IMR-90 (cell line): Measurements from ENCODE around the gene ARAP1. TPM values are rescaled to one million over a fixed set of nuclear protein-coding genes. Genes with fewer than 3 reads are reported as not detected.

ENCODE experiments used
- ATAC-seq: fragments of 200-7000 bp; cut with Tn5 transposase; 2 replicates; pipeline ENCODE4 v1.9.1; 2020; ENCODE audit warnings: low read depth, mild to moderate bottlenecking, moderate library complexity
- BruUV-seq: library from RNA; stranded (reverse); fragments of 400-500 nt; replicated peaks from 2 replicates; lab custom pipeline; 2021; lab: Mats Ljungman, UMichigan
- CTCF ChIA-PET: fragments of 300-600 bp; formaldehyde crosslinking; extraction: SDS; loops from one replicate; lab custom pipeline; 2021; ENCODE audit warnings: antibody characterized with exemption; lab: Yijun Ruan, JAX
- POLR2A ChIA-PET: fragments of 300-600 bp; sonication (Branson Sonifier 250); formaldehyde crosslinking; loops from one replicate; lab custom pipeline; 2022; ENCODE audit warnings: antibody characterized with exemption; ENCODE audit not compliant: unreplicated experiment; lab: Charles Lee
- DNase-seq: peaks from one replicate; pipeline ENCODE4 v3.0.0; 2013
- H2AFZ ChIP-seq: replicated peaks from 2 replicates; pipeline ENCODE3; 2013; ENCODE audit warnings: low read length, mild to moderate bottlenecking; ENCODE audit not compliant: poor library complexity
- H2AK5ac ChIP-seq: 2 replicates; pipeline ENCODE4 v1.6.1; 2013; ENCODE audit warnings: low read depth, low read length, inconsistent platforms
- H2AK9ac ChIP-seq: replicated peaks from 2 replicates; pipeline ENCODE3; 2013; ENCODE audit warnings: mild to moderate bottlenecking, low read depth, low read length, moderate library complexity; ENCODE audit not compliant: poor library complexity
- H2BK120ac ChIP-seq: 2 replicates; pipeline ENCODE4 v1.6.1; 2013; ENCODE audit warnings: low read depth, low read length, inconsistent platforms
- H2BK15ac ChIP-seq: 3 replicates; pipeline ENCODE4 v1.6.1; 2013; ENCODE audit warnings: low read depth, low read length, inconsistent platforms
- H2BK20ac ChIP-seq: 2 replicates; pipeline ENCODE4 v1.6.1; 2013; ENCODE audit warnings: low read depth, mild to moderate bottlenecking, inconsistent platforms, low read length, moderate library complexity
- H2BK5ac ChIP-seq: 2 replicates; pipeline ENCODE4 v1.6.1; 2013; ENCODE audit warnings: mild to moderate bottlenecking, low read depth, low read length, inconsistent platforms; ENCODE audit not compliant: poor library complexity, severe bottlenecking
- H3K14ac ChIP-seq: replicated peaks from 2 replicates; pipeline ENCODE4 v1.6.1; 2013; ENCODE audit warnings: low read depth, low read length, inconsistent platforms
- H3K18ac ChIP-seq: 2 replicates; pipeline ENCODE4 v1.6.1; 2013; ENCODE audit warnings: low read depth, low read length, control low read depth
- H3K23ac ChIP-seq: 2 replicates; pipeline ENCODE4 v1.6.1; 2013; ENCODE audit warnings: low read depth, low read length, inconsistent platforms
- H3K27ac ChIP-seq: 2 replicates; pipeline ENCODE4 v1.5.1; 2013; ENCODE audit warnings: mild to moderate bottlenecking, control low read depth, low read length; ENCODE audit not compliant: insufficient read depth
- H3K27me3 ChIP-seq: 2 replicates; pipeline ENCODE4 v1.6.1; 2013; ENCODE audit warnings: low read length; ENCODE audit not compliant: control insufficient read depth, insufficient read depth
- H3K36me3 ChIP-seq: 2 replicates; pipeline ENCODE4 v1.6.1; 2013; ENCODE audit warnings: low read length, mixed read lengths; ENCODE audit not compliant: control insufficient read depth, insufficient read depth
- H3K4ac ChIP-seq: 2 replicates; pipeline ENCODE4 v1.6.1; 2013; ENCODE audit warnings: low read depth, low read length, inconsistent platforms
- H3K4me1 ChIP-seq: 2 replicates; pipeline ENCODE4 v1.6.1; 2013; ENCODE audit warnings: low read length, mixed read lengths; ENCODE audit not compliant: control insufficient read depth, insufficient read depth
- H3K4me2 ChIP-seq: 2 replicates; pipeline ENCODE4 v1.6.1; 2013; ENCODE audit warnings: low read depth, mild to moderate bottlenecking, control low read depth, low read length, moderate library complexity
- H3K4me3 ChIP-seq: 2 replicates; pipeline ENCODE4 v1.5.1; 2013; ENCODE audit warnings: low read depth, mild to moderate bottlenecking, control low read depth, low read length, moderate library complexity; ENCODE audit not compliant: insufficient read depth
- H3K56ac ChIP-seq: 2 replicates; pipeline ENCODE4 v1.6.1; 2013; ENCODE audit warnings: low read length, inconsistent platforms; ENCODE audit not compliant: insufficient read depth; ENCODE audit errors: extremely low read depth
- H3K79me1 ChIP-seq, 2 experiments: 2 replicates each; pipeline ENCODE4 v1.6.1; 2013; ENCODE audit warnings: low read length in 2 of 2, inconsistent platforms in 1 of 2, low read depth in 1 of 2
- H3K9ac ChIP-seq: 2 replicates; pipeline ENCODE4 v1.6.1; 2013; ENCODE audit warnings: low read depth, low read length, control low read depth
- H3K9me1 ChIP-seq: 2 replicates; pipeline ENCODE4 v1.6.1; 2013; ENCODE audit warnings: low read length, inconsistent platforms; ENCODE audit not compliant: insufficient read depth
- H3K9me3 ChIP-seq: 2 replicates; pipeline ENCODE4 v1.6.1; 2013; ENCODE audit warnings: low read length; ENCODE audit not compliant: control insufficient read depth, insufficient read depth
- H4K20me1 ChIP-seq: 2 replicates; pipeline ENCODE4 v1.6.1; 2013; ENCODE audit warnings: low read length, inconsistent platforms; ENCODE audit not compliant: insufficient read depth
- H4K5ac ChIP-seq: 2 replicates; pipeline ENCODE4 v1.6.1; 2013; ENCODE audit warnings: mild to moderate bottlenecking, low read depth, low read length, control low read depth
- H4K8ac ChIP-seq, 2 experiments: 2 replicates each; pipeline ENCODE4 v1.6.1; 2013; ENCODE audit warnings: low read depth in 2 of 2, low read length in 2 of 2, control low read depth in 1 of 2, inconsistent platforms in 1 of 2
- H4K91ac ChIP-seq: 2 replicates; pipeline ENCODE4 v1.6.1; 2013; ENCODE audit warnings: low read depth, low read length, inconsistent platforms; ENCODE audit not compliant: insufficient read depth
- BHLHE40 ChIP-seq: fragments of 150-350 bp; IDR thresholded peaks from 2 replicates; pipeline ENCODE4 v1.6.1; 2016; ENCODE audit warnings: mild to moderate bottlenecking, low read depth, low read length
- MAFK ChIP-seq: IDR thresholded peaks from 2 replicates; pipeline ENCODE4 v1.6.1; 2012; ENCODE audit warnings: low read depth, low read length, improper control_type of control experiment
- RCOR1 ChIP-seq: IDR thresholded peaks from 2 replicates; pipeline ENCODE4 v1.6.1; 2012; ENCODE audit warnings: mild to moderate bottlenecking, low read length, improper control_type of control experiment; ENCODE audit not compliant: insufficient replicate concordance
- WGBS, 2 experiments: methylation state at CpG; one replicate each; pipeline versions ENCODE4 v1.1.5 to v1.1.7; 2013; ENCODE audit warnings: missing lambda C conversion rate in 2 of 2; ENCODE audit not compliant: insufficient read length in 1 of 2; ENCODE audit errors: extremely low coverage in 2 of 2; 5-methylcytosine and 5-hydroxymethylcytosine counted together
- dilution Hi-C: fragments of 300-500 bp; cut with HindIII; formaldehyde crosslinking; loops from one replicate; pipeline ENCODE4 v1.14.3; 2018; ENCODE audit warnings: low sequenced_read_pairs; ENCODE audit not compliant: unreplicated experiment
- in situ Hi-C: fragments of 300-500 bp; cut with MboI; formaldehyde crosslinking; loops from 3 replicates; pipeline ENCODE4 v1.14.3; 2019; ENCODE audit warnings: low sequenced_read_pairs, inconsistent platforms, mixed read lengths
- intact Hi-C: fragments of 100-400 bp; cut with micrococcal nuclease; formaldehyde crosslinking; loops from 2 replicates; pipeline ENCODE4 v1.10.0; 2022
- polyA plus RNA-seq, 3 experiments: library from polyadenylated mRNA; depleted of rRNA; stranded (reverse); fragments of >200 nt; gene quantifications; 2 replicates each; pipeline ENCODE4 v1.2.3, GENCODE V29; 2012; ENCODE audit warnings: low replicate concordance in 1 of 3
- total RNA-seq: library from RNA; depleted of rRNA; stranded (reverse); fragments of >200 nt; gene quantifications from 2 replicates; pipeline ENCODE4 v1.2.3, GENCODE V29; 2012

Gene ARAP1
- total and polyA plus RNA-seq, 2 of the 4 experiments (the other 2 are of a cell fraction) = 37.6 to 63.1 TPM

DNA sequence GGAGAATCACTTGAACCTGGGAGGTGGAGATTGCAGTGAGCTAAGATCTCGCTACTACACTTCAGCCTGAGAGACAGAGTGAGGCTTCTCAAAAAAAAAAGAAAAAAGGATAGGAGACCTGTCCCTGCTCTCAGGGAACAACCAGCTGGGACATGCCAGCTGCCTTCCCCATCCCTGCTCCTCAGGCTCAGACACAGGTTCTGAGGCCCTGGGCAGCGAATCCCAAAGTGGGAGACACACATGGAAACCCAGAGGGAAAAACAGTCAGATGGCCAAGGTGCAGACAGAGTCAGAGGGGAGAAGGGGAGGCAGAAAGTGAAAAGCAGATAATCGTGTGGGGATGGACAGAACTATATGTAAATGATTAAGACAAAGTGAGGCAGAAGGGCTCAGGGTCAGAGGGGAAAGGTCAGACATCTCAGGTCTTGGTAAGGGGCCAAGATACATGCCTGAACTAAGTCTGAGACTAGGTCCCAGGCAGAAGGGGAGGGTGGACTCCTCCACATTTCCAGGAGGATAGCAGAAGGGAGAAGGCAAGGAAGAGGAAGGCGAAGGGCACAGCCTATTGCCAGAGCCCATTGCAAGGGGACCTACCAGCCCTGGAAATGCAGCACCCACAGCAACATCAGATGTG is 27.4 kb upstream of the ARAP1 start:
- no peak overlapping the region for H2BK20ac ChIP-seq
- H3K4ac ChIP-seq = no peak overlapping the region
- TF ChIP-seq BHLHE40 = no peak
- no peak for TF ChIP-seq RCOR1
- no peak for TF ChIP-seq MAFK
- H4K91ac ChIP-seq = no peak overlapping the region
- H3K9me3 ChIP-seq = no peaks in the 10 kb centered on the region
- no peak overlapping the region for H3K27ac ChIP-seq
- 60% methylated on average over 1 of the region's 4 CpGs; no CpG with 5 or more reads in 1 of the 2 experiments for WGBS, 2 experiments
- no peaks in the 10 kb centered on the region for H3K79me1 ChIP-seq
- H2BK15ac ChIP-seq = no peak overlapping the region
- no peaks in the 10 kb centered on the region for H4K20me1 ChIP-seq
- intact Hi-C loops = no loop called here
- peaks cover 6% of the 10 kb centered on the region for H3K4me1 ChIP-seq
- dilution Hi-C loops = no loop called here
- no peak overlapping the region for H3K23ac ChIP-seq
- ChIA-PET POLR2A (no interaction called here), CTCF (no interaction called here)
- no peak overlapping the region for H2BK120ac ChIP-seq
- H2AK9ac ChIP-seq = no peak overlapping the region
- no TSS peak for BruUV-seq
- in situ Hi-C loops = no loop called here
- H2AK5ac ChIP-seq = peak overlapping the region; percentile 33; the same call in 1 of the 2 replicates
- H3K36me3 ChIP-seq = no peaks in the 10 kb centered on the region
- no peak overlapping the region for H4K5ac ChIP-seq
- H3K18ac ChIP-seq = no peak overlapping the region
- no peak overlapping the region for H3K4me2 ChIP-seq
- no peak overlapping the region for H2AFZ ChIP-seq
- H3K27me3 ChIP-seq = peaks cover 4% of the 10 kb centered on the region; the same call in 1 of the 2 replicates
- no peaks in the 10 kb centered on the region for H3K9me1 ChIP-seq
- no peak overlapping the region for H3K9ac ChIP-seq
- ATAC-seq = no peak
- DNase-seq = no peak
- no peak overlapping the region for H3K14ac ChIP-seq
- no peak overlapping the region for H3K4me3 ChIP-seq
- no peak overlapping the region for H3K56ac ChIP-seq
- no peak overlapping the region for H2BK5ac ChIP-seq
- no peak overlapping the region for H4K8ac ChIP-seq
